ENCODE results near the gene C1QL2. TPM values are rescaled to one million over a fixed set of nuclear protein-coding genes. Genes with fewer than 3 reads are reported as not detected.

The C1QL2 gene
- total and polyA plus RNA-seq, 12 donors: not detected

DNA sequence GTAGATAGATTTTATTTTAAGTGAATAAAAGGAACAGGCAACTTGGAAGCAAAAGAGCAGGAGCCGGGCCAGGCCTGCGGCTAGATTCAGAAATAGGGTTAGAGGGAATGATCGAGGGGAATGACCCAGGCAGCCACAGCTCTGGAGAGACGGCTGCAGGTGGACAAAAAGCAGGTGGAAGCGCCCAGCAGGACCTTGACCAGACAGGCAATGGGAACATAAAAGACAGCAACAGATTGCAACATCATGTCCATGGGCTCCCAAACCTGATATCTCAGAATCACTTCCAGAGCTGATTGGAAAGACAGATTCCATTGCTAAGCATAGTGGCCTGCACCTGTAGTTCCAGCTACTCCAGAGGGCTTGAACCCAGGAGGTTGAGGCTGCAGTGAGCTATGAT lies 36.5 kb upstream of the C1QL2 start:
- no peak for TF ChIP-seq CTCF (IDR thresholded peaks at IDR 0.05)
- no peak for TF ChIP-seq POLR2A (IDR thresholded peaks at IDR 0.05)
- Histone ChIP-seq H3K27me3 (no peaks in the 10 kb centered on the region), H3K9me3 (replicated peaks in 1 of 3) (no peaks in the 10 kb centered on the region), H3K4me1 (replicated peaks in 1 of 2) (peaks cover 0 to 22% of the 10 kb centered on the region in 2 donors), H3K36me3 (replicated peaks in 1 of 2) (no peaks in the 10 kb centered on the region), H3K27ac (no peak overlapping the region), H3K4me3 (no peak overlapping the region)
- intact Hi-C loops (cut with DNase I): no loop called here
- DNase-seq: no peak
- WGBS, 4 donors: 92 to 93% (median 92%) methylated on average over 5 of the region's 5 CpGs

GRCh38 chr2:119192893-119193292 lies 34.3 kb upstream of the C1QL2 start:
- H3K4me3 ChIP-seq: no peak overlapping the region
- H3K36me3 ChIP-seq (replicated peaks in 1 of 2): no peaks in the 10 kb centered on the region
- WGBS, 4 donors: 76 to 88% (median 83%) methylated on average over 6 of the region's 6 CpGs
- H3K27ac ChIP-seq: no peak overlapping the region
- intact Hi-C loops (cut with DNase I): no loop called here
- no peak for DNase-seq
- peaks cover 0 to 13% of the 10 kb centered on the region in 2 donors for H3K4me1 ChIP-seq (replicated peaks in 1 of 2)
- TF ChIP-seq CTCF (IDR thresholded peaks at IDR 0.05) (no peak), POLR2A (IDR thresholded peaks at IDR 0.05) (no peak)
- H3K27me3 ChIP-seq: no peaks in the 10 kb centered on the region
- no peaks in the 10 kb centered on the region for H3K9me3 ChIP-seq (replicated peaks in 1 of 3)

DNA sequence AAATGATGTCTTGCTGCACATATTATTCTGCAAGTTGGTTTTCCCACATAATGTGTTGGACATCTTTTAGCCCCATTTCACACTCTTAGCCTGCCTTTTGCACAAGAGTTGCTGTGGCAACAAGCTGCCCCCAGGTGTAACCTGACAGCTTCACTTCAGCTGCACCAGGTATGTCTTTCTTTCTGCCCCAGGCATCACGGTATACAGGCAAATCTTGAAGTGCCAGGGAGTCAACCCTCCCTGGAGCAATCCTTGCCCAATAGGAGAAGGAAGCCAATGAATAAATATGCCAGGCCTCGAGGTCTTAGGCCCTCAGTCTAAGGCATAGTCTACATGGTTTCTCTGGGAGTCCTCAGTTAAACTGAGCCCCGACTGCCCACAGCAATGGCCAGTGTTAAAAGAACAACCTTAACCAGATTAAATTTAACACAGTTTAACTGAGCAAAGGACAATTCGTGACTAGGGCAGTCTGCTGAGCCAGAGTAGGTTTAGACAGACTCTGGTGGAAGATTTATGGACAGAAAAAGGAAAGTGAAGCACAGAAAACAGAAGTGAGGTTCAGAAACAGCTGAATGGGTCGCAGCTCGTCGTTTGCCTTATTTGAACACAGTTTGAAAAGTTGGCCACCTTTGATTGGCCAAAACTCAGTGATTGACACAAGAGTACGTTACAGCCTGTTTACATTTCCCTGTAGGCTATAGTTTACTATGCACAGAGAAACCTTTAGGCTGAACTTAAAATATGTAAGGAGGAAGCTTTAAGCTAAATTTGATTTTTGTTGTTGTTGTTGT lies 32.0 kb upstream of the C1QL2 start:
- Histone ChIP-seq H3K27me3 (no peaks in the 10 kb centered on the region), H3K27ac (no peak overlapping the region), H3K9me3 (replicated peaks in 1 of 3) (no peaks in the 10 kb centered on the region), H3K4me1 (replicated peaks in 1 of 2) (no peaks in the 10 kb centered on the region), H3K36me3 (replicated peaks in 1 of 2) (no peaks in the 10 kb centered on the region), H3K4me3 (no peak overlapping the region)
- WGBS, 4 donors: 59 to 68% (median 65%) methylated on average over 8 of the region's 8 CpGs
- TF ChIP-seq CTCF (IDR thresholded peaks at IDR 0.05) (no peak), POLR2A (IDR thresholded peaks at IDR 0.05) (no peak)
- intact Hi-C loops (cut with DNase I): no loop called here
- DNase-seq: no peak

DNA sequence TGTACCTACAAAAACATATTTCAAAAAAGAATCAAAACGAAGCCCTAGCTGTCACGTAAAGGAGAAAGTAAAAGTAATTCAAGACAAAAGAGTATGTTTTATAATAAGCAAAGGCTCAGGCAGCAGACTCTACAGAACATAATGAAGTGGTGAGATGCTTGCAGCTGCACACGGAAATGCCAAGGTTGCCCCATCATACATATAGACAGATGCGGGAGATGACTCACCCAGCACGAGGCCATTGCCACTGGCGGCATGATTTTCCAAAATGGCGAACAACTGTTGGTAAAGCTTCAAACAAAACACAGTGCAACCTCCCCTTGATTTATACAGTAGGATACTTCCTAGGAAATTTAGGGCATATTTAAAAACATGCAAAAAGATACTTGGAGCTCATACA lies 26.0 kb upstream of the C1QL2 start:
- Histone ChIP-seq H3K27ac (no peak overlapping the region), H3K4me1 (replicated peaks in 1 of 2) (no peaks in the 10 kb centered on the region), H3K4me3 (no peak overlapping the region), H3K9me3 (replicated peaks in 1 of 3) (no peaks in the 10 kb centered on the region), H3K27me3 (no peaks in the 10 kb centered on the region), H3K36me3 (replicated peaks in 1 of 2) (no peaks in the 10 kb centered on the region)
- DNase-seq: peak in 6 of 7 donors; percentile 26 to 58 (median 36)
- TF ChIP-seq POLR2A (IDR thresholded peaks at IDR 0.05): no peak
- intact Hi-C loops (cut with DNase I): no loop called here
- 44 to 64% (median 55%) methylated on average over 7 of the region's 7 CpGs for WGBS, 4 donors

Data from adrenal gland (tissue), 12 donors.